GM06990 (cell line): ENCODE results near the gene ENDOU.
"Not testable (repeated sequence)": the region's sequence is repeated elsewhere in the genome, so short reads cannot be mapped to it uniquely, and the experiment has no call there.

ENCODE experiments used
- DNase-seq: peaks from one replicate; pipeline ENCODE4 v3.0.0-alpha.2; 2011; ENCODE audit not compliant: insufficient read length; ENCODE audit errors: extremely low read depth
- H3K27me3 ChIP-seq: replicated peaks from 2 replicates; pipeline ENCODE4 v1.6.0; 2011; ENCODE audit warnings: low read length; ENCODE audit not compliant: control insufficient read depth, insufficient read depth
- H3K36me3 ChIP-seq: 2 replicates; pipeline ENCODE4 v1.5.1; 2011; ENCODE audit warnings: low read length; ENCODE audit not compliant: control insufficient read depth, insufficient read depth
- H3K4me3 ChIP-seq: replicated peaks from 2 replicates; pipeline ENCODE4 v1.5.1; 2011; ENCODE audit warnings: low read depth, mild to moderate bottlenecking, control low read depth, low read length
- TF ChIP-seq, protein P1 (sequence below): IDR thresholded peaks from 2 replicates; pipeline ENCODE4 v1.5.1; 2011; ENCODE audit warnings: low read length, control low read depth, mild to moderate bottlenecking, inconsistent platforms; ENCODE audit not compliant: insufficient read depth, poor library complexity, severe bottlenecking

Gene ENDOU

GRCh38 chr12:47679785-47680184, 45.5 kb downstream of the ENDOU start:
- no peaks in the 10 kb centered on the region for H3K27me3 ChIP-seq
- TF ChIP-seq, protein P1, sequence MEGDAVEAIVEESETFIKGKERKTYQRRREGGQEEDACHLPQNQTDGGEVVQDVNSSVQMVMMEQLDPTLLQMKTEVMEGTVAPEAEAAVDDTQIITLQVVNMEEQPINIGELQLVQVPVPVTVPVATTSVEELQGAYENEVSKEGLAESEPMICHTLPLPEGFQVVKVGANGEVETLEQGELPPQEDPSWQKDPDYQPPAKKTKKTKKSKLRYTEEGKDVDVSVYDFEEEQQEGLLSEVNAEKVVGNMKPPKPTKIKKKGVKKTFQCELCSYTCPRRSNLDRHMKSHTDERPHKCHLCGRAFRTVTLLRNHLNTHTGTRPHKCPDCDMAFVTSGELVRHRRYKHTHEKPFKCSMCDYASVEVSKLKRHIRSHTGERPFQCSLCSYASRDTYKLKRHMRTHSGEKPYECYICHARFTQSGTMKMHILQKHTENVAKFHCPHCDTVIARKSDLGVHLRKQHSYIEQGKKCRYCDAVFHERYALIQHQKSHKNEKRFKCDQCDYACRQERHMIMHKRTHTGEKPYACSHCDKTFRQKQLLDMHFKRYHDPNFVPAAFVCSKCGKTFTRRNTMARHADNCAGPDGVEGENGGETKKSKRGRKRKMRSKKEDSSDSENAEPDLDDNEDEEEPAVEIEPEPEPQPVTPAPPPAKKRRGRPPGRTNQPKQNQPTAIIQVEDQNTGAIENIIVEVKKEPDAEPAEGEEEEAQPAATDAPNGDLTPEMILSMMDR = no peak
- no peak for DNase-seq
- no peak overlapping the region for H3K4me3 ChIP-seq
- H3K36me3 ChIP-seq = no peaks in the 10 kb centered on the region; the same call in 1 of the 2 replicates

DNA sequence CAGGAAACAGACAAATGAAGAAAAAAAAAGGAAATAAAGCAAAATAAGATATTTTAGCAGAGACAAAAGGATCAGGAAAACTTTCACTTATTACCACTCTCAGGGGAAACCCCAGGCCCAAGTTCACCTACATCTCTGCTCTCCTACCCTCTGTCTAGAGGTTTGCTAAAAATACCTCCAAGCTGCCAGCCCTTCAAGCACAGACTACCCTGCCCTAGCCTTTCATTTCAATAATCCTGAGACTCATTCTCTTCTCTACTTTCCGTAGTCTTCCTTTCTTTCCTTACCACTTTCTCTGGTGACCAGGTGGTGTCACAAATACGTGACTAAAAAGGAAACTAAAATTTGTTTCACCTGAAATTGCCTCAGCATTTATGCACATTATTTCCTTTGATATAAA, 53.2 kb downstream of the ENDOU start:
- no peak overlapping the region for H3K4me3 ChIP-seq
- H3K36me3 ChIP-seq = peaks cover 3% of the 10 kb centered on the region
- TF ChIP-seq, protein P1 = no peak
- no peak for DNase-seq
- no peaks in the 10 kb centered on the region for H3K27me3 ChIP-seq

DNA sequence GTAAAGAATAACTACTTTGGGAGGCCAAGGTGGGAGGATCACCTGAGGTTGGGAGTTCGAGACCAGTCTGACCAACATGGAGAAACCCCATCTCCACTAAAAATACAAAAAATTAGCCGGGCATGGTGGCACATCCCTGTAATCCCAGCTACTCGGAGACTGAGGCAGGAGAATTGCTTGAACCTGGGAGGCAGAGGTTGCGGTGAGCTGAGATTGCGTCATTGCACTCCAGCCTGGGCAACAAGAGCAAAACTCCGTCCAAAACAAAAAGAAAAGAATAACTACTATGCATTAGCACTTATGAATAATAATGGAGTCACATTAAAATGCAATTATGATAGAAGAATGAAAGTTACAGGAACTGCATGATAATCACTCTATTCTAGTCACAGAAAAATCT, 57.4 kb downstream of the ENDOU start:
- H3K36me3 ChIP-seq, DNase-seq, H3K4me3 ChIP-seq, H3K27me3 ChIP-seq: not testable (repeated sequence)
